ENCODE results near the gene POLR2J.

The POLR2J gene

GRCh38 chr7:102434039-102434486 lies 44.7 kb downstream of the POLR2J start:
- no peak for DNase-seq

GRCh38 chr7:102433219-102434038 lies 45.3 kb downstream of the POLR2J start, which contains the start of gene ORAI2:
TSS of gene ORAI2 (plus strand) at chr7:102433575. CDS start at chr7:102438957, 5,382 bp downstream.
- DNase-seq: peak; percentile 85

GRCh38 chr7:102432442-102433218 lies 46.1 kb downstream of the POLR2J start:
- DNase-seq: no peak

GRCh38 chr7:102431617-102432298 lies 47.0 kb downstream of the POLR2J start:
- no peak for DNase-seq

- DNase-seq: no peak
These were observed 49.4 kb downstream of the POLR2J start for GRCh38 chr7:102429141-102429899.

- no peak for DNase-seq
These were observed 51.7 kb downstream of the POLR2J start for GRCh38 chr7:102427019-102427405.

- peak; percentile 17 for DNase-seq
These were observed 52.3 kb downstream of the POLR2J start for GRCh38 chr7:102426268-102427018.

GRCh38 chr7:102425639-102426267 lies 53.0 kb downstream of the POLR2J start:
- peak; percentile 11 for DNase-seq

- no peak for DNase-seq
These were observed 53.9 kb downstream of the POLR2J start for GRCh38 chr7:102424787-102425218.

GRCh38 chr7:102424129-102424551 lies 54.6 kb downstream of the POLR2J start:
- no peak for DNase-seq

Data from midbrain (tissue), 1 donor.